GM19035 (cell line): ENCODE results near the gene SMYD3.

ENCODE experiments used
- ATAC-seq: cut with Tn5 transposase; IDR thresholded peaks from one replicate; pipeline ENCODE4 v1.9.1; 2021; ENCODE audit not compliant: unreplicated experiment

SMYD3 gene

DNA sequence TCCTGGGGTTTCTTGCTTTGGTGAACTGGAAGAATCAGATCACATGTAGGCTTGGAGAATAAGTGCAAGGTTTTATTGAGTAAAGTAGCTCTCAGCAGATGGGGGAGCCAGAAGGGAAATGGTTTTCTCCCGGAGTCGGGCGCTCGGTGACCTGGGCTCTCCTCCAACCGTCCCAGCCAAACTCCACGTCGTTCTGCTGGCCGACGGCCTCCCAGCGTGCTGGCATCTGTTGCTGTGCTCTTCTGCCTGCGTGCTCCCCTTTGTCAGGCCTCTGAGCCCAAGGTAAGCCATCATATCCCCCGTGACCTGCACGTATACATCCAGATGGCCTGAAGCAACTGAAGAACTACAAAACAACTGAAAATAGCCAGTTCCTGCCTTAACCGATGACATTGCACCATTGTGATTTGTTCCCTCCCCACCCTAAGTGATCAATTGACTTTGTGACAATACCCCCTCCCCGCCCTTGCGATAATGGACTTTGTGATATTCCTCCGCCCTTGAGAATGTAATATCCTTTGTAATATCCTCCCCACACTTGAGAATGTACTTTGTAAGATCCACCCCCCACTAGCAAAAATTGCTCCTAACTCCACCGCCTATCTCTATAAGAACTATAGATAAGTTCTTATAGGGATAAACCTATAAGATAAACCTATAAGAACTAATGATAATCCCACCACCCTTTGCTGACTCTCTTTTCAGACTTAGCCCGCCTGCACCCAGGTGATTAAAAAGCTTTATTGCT is 88.3 kb downstream of the SMYD3 start:
- ATAC-seq, result no peak

DNA sequence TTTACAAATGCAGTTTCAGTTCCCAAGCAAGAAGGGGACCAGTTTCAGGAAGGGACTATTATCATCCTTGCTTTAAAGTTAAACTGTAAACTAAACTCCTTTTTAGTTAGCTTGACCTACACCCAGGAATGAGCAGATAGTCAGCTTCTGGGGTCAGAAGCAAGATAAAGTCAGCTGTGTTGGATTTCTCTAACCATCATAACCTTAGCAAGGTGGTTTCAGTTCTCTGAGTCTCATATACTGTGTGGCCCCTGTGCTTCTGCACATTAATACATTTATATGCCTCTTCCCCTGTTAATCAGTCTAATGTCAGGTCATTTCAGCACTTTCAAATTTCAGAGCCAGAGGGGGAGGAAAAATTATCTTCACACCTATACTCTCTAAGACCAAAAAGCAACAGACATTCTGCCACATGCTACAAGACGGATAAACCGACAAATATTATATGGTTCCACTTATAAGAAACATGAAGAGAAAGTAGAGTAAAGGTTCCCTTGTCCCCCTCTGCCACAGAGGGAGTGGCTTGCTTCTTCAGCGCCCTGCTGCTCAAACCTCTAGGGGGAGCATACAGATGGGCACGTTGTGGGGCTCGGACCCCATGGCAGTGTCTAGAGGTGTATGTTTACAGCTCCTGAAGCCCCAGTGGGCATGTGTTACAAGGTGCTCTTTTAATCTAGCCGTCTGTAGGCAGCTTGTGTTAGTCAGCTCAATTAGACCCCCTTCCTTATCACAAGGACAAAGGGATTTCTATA is 89.1 kb downstream of the SMYD3 start:
- no peak for ATAC-seq

DNA sequence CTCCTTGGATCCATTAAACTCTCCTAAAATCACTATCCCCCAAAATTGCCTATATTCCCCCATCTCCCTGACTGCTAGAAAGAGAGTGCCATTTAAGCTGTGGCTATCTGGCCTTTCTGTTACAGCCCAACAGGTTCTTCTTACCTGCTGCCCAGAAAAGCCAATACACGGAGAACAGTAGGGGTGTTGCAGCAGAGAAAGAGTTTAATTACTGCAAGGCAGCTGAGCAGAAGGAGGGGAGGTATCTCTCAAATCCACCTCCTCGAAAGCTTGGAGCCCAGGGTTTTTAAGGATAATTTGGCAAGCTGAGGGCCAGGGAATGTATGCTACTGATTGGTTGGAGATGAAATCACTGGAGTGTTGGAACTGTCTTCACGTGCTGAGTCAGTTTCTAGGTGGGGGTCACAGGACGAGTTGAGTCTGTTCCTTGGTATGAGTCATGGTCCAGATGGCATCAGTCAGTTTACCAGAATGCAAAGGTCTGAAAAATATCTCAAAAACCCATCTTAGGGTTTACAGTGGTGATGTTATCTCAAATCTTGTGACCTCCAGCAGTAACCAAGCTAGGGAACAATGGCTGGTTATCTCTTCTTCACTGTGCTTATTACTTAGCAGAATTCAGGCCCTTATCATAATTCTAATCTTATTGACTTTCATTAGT is 89.8 kb downstream of the SMYD3 start:
- no peak for ATAC-seq

DNA sequence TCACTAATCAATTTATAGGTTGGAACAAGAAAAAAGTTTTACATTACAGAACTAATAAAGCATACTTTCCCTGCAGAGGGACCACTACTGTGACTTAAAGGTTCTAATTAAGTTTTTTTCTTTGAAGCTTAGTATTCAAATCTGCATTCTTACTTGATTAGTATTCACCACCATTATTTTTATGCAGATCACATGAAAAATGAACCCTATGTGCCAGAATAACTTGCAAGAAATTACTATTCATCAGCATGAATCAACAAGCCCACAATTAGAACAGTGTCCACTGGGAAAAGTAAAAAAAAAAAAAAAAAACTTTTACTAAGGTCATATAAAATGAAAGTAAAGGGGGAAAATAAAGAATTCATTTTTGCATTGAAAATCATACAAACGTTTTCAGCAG is 90.8 kb downstream of the SMYD3 start:
- no peak for ATAC-seq

DNA sequence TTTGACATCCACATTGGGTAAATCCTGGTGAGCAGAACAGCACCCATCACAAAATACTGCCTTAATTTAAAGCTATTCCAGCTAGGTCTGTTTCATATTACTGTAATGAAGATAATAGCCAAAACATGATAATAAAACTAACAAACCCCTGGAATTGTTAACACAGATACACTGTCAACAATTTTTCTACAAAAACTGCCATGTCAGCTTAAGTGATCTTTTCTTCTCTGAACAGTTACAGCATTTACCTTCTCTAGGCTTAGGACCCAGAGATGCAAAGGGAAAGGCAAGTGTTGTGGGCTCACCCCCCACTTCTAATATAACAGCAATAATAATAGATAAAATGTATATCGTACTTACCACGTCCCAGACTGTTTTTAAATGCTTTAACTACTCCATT is 92.1 kb downstream of the SMYD3 start:
- no peak for ATAC-seq

DNA sequence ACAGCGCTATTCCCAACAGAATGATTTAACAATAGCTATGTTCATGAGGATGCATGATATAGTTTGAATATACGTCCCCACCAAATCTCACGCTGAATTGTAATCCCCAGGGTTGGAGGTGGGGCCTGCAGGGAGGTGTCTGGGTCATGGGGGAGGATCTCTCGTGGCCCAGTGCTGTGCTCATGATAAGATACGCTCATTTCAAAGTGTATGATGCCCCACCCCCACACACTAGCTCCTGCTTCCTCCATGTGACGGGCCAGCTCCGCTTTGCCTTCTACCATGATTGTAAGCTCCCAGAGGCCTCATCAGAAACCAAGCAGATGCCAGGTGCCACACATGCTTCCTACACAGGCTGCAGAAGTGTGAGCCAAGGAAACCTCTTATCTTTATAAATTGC is 93.6 kb downstream of the SMYD3 start:
- no peak for ATAC-seq

DNA sequence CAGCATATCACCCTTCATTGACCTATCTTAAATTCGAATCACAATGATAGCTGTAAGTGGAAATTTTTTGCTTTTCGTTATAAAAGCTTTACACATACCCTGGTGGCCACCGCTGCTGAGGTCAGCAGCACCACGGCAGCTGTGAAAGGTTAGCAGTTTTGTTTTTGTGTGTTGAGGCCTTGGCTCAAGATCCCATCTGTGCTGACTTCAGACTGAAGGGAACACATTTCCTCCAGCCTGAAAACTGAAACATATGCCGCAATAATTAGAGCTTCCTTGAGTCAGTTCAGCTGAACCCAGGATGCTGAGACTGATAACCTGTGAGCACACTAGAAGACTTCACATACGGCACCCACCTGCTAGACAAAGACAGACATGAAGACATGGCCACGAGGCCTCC is 103.0 kb downstream of the SMYD3 start:
- ATAC-seq, result no peak

DNA sequence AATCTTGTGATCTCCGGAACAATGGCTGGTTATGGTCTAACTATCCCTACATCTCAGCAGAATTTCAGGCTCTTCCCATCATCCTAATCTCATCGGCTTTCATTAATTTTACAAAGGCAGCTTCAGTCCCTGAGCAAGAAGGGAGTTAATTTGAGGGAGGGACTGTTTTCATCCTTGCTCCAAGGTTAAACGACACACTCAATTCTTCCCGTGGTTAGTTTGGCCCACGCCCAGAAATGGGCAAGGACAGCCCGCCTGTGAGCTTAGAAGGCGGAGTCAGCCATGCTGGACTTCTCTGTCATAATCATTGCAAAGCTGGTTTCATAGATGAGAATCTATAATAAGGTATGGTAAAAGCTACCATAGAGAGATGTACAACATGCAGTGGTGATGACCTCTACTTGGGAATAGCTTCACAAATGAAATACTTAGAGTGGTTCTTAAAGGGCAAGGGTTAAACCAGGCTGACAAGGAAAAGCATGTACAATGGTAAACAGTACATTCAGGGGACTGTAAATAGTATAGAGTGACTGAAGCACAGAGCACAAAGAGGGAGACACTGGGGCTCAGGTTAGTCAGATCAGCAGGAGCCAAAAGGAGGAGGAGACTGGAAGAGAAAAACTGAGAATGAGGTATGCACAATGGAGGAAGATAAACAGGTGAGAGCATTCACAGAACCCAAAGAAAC is 108.8 kb downstream of the SMYD3 start:
- no peak for ATAC-seq

DNA sequence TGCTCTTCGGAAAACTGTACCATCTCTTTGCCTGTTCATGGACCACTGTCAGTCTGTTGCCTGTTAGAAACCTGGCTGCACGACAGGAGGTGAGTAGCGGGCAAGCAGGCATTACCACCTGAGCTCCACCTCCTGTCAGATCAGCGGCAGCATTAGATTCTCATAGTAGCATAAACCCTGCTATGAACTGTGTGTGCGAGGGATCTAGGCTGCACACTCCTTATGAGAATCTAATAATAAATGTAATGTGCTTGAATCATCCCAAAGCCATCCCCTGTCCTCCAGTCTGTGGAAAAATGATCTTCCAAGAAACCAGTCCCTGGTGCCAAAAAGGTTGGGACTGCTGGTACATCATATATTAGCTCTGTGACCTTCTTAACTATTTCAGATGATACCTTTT is 110.0 kb downstream of the SMYD3 start:
- no peak for ATAC-seq

DNA sequence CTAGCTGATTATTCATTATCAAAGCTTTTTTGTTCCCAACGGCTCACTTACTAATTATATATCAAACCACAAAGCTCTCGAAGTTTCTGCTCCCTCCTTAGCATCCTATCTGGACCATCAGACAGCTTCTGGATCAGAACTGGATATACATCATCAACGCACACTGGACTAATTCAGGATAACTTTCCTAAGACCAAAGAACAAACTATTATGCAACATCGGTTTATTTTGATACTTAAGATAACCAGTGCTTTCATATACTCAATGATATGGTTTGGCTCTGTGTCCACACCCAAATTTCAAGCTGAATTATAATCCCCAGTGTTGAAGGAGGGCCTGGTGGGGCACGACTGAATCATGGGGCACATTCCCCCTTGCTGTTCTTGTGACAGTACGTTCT is 110.8 kb downstream of the SMYD3 start:
- ATAC-seq, result no peak

DNA sequence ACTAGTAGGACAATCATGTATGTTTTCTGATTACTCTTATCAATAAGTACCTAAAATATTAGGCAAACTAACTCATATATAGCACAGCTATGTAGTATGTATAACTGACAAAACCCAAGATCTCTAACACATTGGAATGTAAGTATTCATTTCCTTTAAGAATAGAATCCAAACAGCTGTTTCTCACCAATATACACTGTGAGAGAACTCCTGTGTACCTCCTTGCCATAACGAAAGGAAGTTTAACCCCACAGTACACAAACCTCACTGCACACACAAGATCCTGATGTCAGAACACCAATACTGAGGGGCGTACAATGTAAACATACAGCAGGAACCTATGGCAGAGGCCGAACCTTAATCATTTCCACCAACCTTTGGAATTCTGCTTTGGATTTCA is 113.0 kb downstream of the SMYD3 start:
- no peak for ATAC-seq

DNA sequence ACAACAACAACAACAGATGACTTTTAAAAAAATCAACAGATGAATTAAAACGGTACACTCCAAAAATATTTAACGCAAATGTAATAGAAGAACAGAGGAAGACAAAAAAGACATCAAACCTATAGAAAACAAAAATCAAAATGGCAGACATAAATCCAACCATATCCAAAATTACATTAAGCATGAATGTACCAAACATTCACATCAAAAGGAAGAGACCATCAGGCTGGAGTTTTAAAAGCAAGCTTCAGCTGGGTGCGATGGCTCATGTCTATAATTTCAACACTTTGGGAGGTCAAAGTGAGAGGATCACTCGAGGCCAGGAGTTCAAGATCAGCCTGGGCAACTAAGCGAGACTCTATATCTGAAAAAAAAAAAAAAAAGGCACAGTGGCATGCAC is 116.2 kb downstream of the SMYD3 start:
- ATAC-seq, result no peak

DNA sequence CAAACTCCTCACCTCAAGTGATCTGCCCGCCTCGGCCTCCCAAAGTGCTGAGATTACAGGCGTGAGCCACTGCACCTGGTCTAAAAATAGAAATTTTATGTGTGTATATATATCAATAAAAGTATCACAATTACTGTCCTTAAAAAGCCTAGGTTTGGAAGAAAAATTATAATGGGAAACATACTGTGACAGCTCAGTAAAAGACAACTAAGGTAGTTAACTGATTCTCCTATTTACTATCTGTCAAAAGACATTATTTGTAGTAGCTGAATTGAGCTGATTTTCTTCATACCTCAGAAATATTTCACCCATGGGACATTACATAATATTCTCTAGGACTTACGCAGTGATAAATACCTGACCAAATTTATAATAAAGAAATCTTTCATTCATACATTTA is 122.5 kb downstream of the SMYD3 start:
- ATAC-seq, result no peak

DNA sequence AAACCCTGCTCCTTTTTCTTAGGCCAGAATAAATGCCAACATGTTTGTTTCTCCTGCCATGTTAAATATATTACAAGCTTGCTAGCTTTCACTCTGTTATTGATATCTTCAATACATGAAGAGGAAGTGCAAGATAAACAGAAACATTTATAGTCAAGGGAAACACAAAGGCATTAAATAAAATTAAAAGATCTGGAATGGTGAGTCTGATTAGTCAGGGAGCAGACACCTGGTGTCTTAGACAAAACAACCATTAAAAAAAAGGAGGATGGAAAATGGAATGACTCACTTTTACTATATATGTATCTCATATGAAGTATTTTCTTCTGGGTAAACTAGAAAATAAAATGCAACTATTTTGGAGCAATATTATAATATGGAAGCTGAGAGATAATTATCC is 123.3 kb downstream of the SMYD3 start:
- no peak for ATAC-seq

DNA sequence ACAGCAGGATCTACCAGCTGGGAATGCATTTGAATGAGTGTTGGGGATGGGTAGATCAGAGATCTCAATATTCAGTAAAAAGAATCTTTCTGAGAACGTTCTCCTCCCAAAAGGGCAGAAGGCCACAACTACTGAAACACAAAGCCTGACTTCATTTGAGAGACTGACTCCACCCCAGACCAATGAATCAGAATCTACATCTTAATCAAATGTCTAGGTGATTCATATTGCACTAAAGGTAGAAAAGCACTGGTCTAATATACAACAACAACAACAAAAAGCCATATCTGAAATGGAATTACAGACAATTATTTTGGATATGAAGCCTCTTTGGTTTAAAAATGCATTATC is 123.9 kb downstream of the SMYD3 start:
- no peak for ATAC-seq

DNA sequence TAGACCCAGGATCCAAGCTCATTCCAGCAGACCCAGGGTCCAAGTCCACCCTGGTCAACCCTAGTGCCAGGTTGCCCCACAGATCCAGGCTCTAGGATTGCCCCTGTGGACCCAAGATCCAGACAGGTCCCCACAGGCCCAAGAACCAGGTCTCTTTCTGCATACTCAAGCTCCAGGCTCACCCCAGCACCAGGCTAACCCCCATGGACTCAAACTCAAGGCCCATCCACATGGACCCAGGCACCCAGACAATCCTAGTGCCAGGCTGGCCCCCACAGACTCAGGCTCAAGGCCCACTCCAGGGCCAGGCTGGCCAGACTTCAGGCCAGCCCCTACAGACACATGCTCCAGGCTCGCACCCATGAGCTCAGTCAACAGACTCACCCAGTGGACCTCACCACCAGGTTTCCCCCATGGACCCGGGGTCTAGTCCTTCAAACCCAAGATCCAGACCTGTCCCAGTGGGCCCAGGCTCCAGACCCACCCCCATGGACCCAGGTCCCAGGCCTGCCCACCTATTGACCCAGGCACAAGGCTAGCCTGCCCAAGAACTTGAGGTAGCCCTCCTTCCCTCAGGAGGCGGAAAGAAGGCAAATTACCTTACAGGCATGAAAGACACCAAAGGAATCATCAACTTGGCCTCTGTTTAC is 124.4 kb downstream of the SMYD3 start:
- no peak for ATAC-seq

DNA sequence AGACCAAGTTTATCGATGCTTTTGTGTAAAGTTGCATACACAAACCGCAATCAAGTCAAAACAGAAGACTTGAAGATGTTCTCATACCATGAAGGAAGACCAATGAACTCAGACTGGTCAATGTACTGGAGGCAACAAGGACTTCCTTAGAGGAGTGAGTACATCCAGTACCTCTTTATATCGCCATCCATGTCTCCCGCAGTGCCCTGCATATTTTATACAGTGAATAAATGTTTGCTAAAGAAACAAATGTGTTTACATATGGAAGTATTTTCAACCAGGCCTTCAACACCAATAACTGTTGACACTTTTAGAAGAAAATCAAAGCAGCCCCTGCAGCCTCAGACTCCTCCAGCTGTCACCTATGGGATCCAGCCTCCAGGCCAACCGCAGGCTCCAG is 125.6 kb downstream of the SMYD3 start:
- ATAC-seq, result no peak

DNA sequence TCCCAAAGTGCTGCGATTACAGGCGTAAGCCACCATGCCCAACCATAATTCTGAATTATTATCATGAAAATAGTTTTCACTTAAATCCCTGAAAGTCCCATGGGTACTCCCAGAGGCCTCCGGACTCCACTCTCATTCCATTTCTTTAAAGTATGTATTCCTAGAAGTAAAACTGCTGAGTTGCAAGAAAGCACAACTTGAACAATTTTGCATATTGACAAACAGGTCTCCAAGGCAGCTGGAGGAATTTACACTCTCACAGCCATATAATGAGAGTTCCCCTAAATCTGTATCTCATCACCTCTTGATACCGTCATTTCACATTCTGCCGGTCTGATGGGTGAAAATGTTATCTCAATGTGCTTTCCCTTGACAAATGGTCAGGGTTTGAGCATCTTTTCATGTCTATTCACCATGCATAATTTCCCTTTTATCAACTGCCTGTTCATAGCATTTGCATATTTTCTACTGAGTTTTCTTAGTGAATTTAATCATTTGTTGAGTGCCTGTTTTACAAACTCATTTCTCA is 129.4 kb downstream of the SMYD3 start:
- ATAC-seq, result no peak

DNA sequence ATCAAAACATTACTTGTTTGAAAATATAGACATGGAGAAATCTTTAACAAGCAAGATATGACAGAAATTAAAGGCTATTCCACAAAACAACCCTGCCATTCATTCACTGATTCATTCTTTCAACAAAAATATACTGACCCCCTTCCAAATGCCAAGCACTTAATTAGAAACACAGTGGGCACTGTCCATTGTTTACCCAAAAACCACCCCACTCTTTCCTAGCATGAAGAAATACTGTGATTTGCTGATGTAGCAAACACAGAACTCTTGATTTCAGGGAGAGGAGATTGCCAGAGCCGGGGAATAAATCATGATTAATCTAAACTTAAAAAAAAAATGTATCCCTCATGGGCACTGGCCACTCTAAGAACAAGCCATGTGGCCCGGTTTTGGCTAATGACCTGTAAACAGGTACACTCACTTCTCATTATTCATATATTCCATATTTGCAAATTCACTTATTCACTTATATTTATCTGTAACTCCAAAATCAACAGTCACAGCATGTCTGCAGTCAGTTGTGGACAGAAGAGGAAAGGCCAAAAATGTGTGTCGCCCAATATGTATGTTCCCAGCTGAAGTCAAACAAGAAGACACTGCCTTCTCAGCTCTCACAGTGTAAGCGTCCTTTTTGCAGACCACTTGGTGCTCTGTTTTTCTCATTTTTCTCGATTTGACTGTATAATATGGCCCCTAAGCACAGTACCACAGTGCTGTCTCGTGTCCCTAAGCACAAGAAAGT is 133.1 kb downstream of the SMYD3 start:
- ATAC-seq, result no peak

DNA sequence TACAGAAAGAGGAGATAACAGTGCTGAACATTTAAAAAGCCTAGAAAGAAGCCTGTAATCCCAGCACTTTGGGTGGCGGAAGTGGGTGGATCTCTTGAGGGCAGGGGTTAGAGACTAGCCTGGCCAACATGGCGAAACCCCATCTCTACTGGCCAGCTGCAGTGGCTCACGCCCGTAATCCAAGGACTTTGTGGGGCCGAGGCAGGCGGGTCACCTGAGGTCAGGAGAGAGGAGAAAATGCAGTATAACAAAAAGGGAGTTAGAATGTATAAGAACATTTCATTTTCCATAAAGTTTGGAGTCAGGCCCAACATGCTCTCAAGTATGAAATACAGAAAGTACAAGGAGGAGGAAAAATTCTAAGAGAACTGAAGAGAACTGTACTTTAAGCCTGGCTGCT is 134.5 kb downstream of the SMYD3 start:
- ATAC-seq, result no peak
